ENCODE measurements around the gene LAMA3.

The LAMA3 gene

GRCh38 chr18:23859466-23860336 is 170.4 kb downstream of the LAMA3 start:
- DNase-seq = no peak

- no peak for DNase-seq
These were observed 172.1 kb downstream of the LAMA3 start for GRCh38 chr18:23861326-23861725.

- no peak for DNase-seq
These were observed 172.7 kb downstream of the LAMA3 start for GRCh38 chr18:23861805-23862470.

- DNase-seq = no peak
These were observed 175.4 kb downstream of the LAMA3 start for GRCh38 chr18:23864624-23865023.

GRCh38 chr18:23867006-23867405 is 177.8 kb downstream of the LAMA3 start:
- DNase-seq = no peak

GRCh38 chr18:23868136-23868785 is 179.0 kb downstream of the LAMA3 start:
- no peak for DNase-seq

GRCh38 chr18:23870676-23871380 is 181.6 kb downstream of the LAMA3 start:
- no peak for DNase-seq

GRCh38 chr18:23871410-23871809 is 182.2 kb downstream of the LAMA3 start:
- peak; percentile 40 for DNase-seq

- peak; percentile 26 for DNase-seq
These were observed 183.7 kb downstream of the LAMA3 start for GRCh38 chr18:23872701-23873550.

GRCh38 chr18:23875966-23876895 is 187.0 kb downstream of the LAMA3 start:
- no peak for DNase-seq

- DNase-seq = no peak
These were observed 187.7 kb downstream of the LAMA3 start for GRCh38 chr18:23876921-23877320.

GRCh38 chr18:23877371-23877770 is 188.1 kb downstream of the LAMA3 start:
- DNase-seq = no peak

GRCh38 chr18:23878336-23878900 is 189.2 kb downstream of the LAMA3 start:
- DNase-seq = no peak

- DNase-seq = no peak
These were observed 189.9 kb downstream of the LAMA3 start for GRCh38 chr18:23879126-23879525.

GRCh38 chr18:23879544-23879943 is 190.3 kb downstream of the LAMA3 start:
- no peak for DNase-seq

GRCh38 chr18:23879966-23880565 is 190.8 kb downstream of the LAMA3 start:
- DNase-seq = no peak

- DNase-seq = no peak
These were observed 191.8 kb downstream of the LAMA3 start for GRCh38 chr18:23880931-23881617.

- no peak for DNase-seq
These were observed 192.5 kb downstream of the LAMA3 start for GRCh38 chr18:23881778-23882177.

- no peak for DNase-seq
These were observed 193.5 kb downstream of the LAMA3 start for GRCh38 chr18:23882616-23883276.

All from stimulated activated CD4-positive, alpha-beta T cell treated with anti-CD3 and anti-CD28 coated beads, Interleukin-4, amount 100 ng/mL, for 1 hour (primary cell).